Endothelial cell of umbilical vein (primary cell): Measurements from ENCODE around the gene VEGFA.

Experiments
- CTCF ChIP-seq, 2 donors: IDR thresholded peaks; 1 replicate in 1 of 2; 2 replicates in 1 of 2; pipeline ENCODE4 v1.5.1; 2011; ENCODE audit warnings: low read length in 2 of 2, mild to moderate bottlenecking in 2 of 2, moderate library complexity in 2 of 2, control low read depth in 1 of 2, inconsistent platforms in 1 of 2, low read depth in 1 of 2; ENCODE audit not compliant: insufficient read depth in 1 of 2; ENCODE audit errors: extremely low read depth in 1 of 2
- MAX ChIP-seq: IDR thresholded peaks from 2 replicates; pipeline ENCODE4 v1.6.1; 2011; ENCODE audit not compliant: insufficient read depth, insufficient read length
- POLR2AphosphoS5 ChIP-seq: IDR thresholded peaks from 2 replicates; pipeline ENCODE4 v1.6.1; 2012; ENCODE audit warnings: low read depth, mild to moderate bottlenecking, control low read depth, low read length, moderate library complexity; ENCODE audit not compliant: insufficient read depth

- TF ChIP-seq POLR2AphosphoS5 (no peak), CTCF (IDR thresholded peaks at IDR 0.05; ENCODE audit: extremely low read depth in 1 of 2, insufficient read depth in 1 of 2, low read depth in 1 of 2, low read length in 2 of 2) (no peak), MAX (no peak)
Observed at GRCh38 chr6:43728586-43728985, 41.4 kb upstream of the VEGFA start.
